Tibial nerve (tissue), 4 donors: Measurements from ENCODE around the gene SNX13.

Experiments used
- EP300 ChIP-seq, 2 donors: sonication (generic); formaldehyde crosslinking; IDR thresholded peaks; one replicate each; pipeline ENCODE4 v1.6.1; 2017; ENCODE audit warnings: antibody characterized with exemption in 2 of 2, mild to moderate bottlenecking in 1 of 2
- POLR2A ChIP-seq, 2 donors: fragments of 450-650 bp; IDR thresholded peaks; one replicate each; pipeline ENCODE4 v1.6.1; 2017; ENCODE audit warnings: antibody characterized with exemption in 2 of 2, mild to moderate bottlenecking in 2 of 2, moderate library complexity in 2 of 2
- TF ChIP-seq, protein P1 (sequence below), 5 experiments: fragments of 200-600 bp in 3 of 5; fragments of 450-650 bp in 2 of 5; sonication (generic) in 3 of 5; IDR thresholded peaks; one replicate each; pipeline ENCODE4 v1.5.1; 2016 to 2019; ENCODE audit warnings: antibody characterized with exemption in 5 of 5, mild to moderate bottlenecking in 3 of 5, moderate library complexity in 2 of 5

- no peak for TF ChIP-seq POLR2A (IDR thresholded peaks at IDR 0.05)
- TF ChIP-seq, protein P1, sequence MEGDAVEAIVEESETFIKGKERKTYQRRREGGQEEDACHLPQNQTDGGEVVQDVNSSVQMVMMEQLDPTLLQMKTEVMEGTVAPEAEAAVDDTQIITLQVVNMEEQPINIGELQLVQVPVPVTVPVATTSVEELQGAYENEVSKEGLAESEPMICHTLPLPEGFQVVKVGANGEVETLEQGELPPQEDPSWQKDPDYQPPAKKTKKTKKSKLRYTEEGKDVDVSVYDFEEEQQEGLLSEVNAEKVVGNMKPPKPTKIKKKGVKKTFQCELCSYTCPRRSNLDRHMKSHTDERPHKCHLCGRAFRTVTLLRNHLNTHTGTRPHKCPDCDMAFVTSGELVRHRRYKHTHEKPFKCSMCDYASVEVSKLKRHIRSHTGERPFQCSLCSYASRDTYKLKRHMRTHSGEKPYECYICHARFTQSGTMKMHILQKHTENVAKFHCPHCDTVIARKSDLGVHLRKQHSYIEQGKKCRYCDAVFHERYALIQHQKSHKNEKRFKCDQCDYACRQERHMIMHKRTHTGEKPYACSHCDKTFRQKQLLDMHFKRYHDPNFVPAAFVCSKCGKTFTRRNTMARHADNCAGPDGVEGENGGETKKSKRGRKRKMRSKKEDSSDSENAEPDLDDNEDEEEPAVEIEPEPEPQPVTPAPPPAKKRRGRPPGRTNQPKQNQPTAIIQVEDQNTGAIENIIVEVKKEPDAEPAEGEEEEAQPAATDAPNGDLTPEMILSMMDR (IDR thresholded peaks at IDR 0.05), result no peak
- TF ChIP-seq EP300 (IDR thresholded peaks at IDR 0.05), result no peak
Measured at GRCh38 chr7:17912536-17913235, 27.6 kb downstream of the SNX13 start.
